NCI-H2171 (cell line): Measurements from ENCODE around the gene SC5D.

ENCODE experiments used
- DNase-seq: peaks from one replicate; lab custom pipeline; 2025; lab: John Stamatoyannopoulos, UW

SC5D gene

GRCh38 chr11:121291896-121292494, 576 bp upstream of the SC5D start:
- peak; percentile 48 for DNase-seq

DNA sequence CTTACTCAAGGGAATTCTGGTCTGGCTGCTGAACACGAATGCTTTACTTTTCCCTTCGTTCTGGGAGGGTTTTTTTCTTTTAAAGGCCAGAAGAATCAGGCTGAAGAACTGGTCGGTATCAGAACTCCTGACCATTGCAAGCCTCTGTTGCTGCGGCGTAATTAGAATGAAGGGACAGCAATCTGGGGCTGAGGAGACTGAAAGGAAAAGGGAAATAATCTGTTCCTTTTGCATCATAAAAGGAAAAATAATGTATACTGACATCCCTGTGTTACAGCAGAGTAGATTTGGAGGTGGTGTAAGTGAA, 670 bp downstream of the SC5D start:
- no peak for DNase-seq

DNA sequence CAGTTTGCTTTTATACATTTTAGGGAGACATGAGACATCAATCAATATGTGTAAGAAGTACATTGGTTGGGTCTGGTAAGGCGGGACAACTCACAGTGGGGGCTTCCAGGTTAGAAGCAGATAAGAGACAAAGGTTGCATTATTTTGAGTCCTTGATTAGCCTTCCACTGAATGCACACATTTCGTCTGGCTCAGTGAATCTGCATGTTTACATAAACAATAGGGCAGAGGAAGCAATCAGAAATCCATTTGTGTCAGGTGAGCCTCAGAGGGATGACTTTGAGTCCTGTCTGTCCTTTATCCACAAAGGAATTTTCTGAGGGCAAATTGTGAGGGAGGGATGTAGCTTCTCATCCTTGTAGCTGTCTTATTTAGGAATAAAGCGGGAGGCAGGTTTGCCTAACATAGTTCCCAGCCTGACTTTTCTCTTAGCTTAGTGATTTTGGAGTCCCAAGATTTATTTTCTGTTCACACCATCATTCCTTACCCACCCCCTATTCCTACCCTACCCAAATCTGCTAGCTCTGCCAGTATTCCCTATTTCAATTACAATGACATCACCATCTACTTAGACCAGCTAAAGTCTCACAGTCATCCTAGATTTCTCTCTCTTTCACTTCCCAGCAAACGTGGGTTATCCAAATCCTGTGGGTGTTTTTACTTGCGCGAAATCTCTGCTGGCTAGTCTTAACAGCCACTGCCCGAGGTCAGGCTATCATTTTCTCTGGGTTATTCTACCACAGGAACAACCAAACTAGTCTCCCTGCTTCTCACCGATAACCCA, 2.9 kb downstream of the SC5D start:
- DNase-seq = no peak

GRCh38 chr11:121297872-121298271, 5.3 kb downstream of the SC5D start:
- DNase-seq = no peak

GRCh38 chr11:121298774-121299173, 6.2 kb downstream of the SC5D start:
- DNase-seq = no peak

DNA sequence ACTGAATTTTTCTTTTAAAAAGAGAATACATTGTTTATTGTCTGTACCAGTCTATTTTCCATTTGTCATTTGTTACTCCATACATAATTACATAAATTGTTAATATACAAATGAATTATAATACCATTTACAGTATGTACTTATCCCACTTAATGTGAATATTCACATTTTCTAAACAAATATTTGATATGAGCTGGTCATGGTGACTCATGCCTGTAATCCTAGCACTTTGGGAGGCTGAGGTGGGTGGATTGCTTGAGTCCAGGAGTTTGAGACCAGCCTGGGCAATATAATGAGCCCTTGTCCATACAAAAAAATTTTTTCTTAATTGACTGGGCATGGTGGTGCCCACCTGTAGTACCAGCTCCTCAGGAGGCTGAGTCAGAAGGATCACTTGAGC, 6.8 kb downstream of the SC5D start:
- DNase-seq = no peak

DNA sequence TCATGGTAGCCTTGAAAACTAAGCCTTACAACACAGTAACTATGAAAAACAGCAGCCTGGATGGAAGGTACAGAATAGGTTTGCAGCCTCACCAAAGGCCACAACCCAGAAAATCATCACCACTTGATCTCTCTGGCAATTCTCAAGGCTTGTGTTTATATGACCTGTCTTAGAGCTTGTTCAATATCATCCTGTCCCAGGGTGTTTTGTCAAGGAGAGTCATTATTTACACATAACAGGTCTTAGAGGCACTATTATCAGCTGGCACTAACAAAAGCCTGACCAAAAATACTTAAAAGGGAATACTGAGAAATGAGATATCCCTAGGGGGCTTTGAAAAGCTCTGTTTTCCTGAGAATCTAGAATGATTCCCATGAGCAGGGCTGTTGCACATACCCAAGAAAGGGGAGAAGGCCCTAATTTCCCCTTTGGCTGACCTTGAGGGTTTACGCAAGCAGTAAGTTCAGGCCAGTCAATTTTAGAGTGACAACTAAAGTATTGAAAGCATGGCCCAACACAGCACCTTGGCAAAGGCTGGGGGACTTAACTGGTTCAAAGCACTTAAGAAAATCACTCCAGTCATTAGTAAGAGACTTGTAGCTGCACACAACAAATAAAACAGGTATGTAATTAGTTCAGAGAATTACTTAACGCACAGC, 7.9 kb downstream of the SC5D start:
- DNase-seq = no peak

- DNase-seq = no peak
Observed at GRCh38 chr11:121300972-121301699, 8.6 kb downstream of the SC5D start.

DNA sequence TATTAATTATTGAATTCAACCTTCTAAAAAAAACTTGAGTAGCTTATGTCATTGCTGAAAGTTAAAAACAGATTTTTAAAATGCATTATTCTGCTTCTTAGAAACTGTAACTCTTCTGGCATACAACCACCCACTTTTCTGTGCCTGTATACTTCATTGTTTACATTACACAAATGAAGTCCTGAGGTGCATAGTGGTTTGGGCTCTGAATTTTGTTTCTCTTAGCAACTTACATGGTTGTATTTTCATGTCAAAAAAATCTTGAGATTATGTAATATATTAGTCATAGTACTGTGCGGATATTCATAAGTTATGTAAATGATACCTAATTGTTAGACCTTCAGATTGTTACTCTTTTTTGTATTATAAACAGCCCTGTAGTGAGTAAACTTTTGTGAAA, 12.2 kb downstream of the SC5D start:
- no peak for DNase-seq

- no peak for DNase-seq
Observed at GRCh38 chr11:121308816-121309215, 16.2 kb downstream of the SC5D start.

DNA sequence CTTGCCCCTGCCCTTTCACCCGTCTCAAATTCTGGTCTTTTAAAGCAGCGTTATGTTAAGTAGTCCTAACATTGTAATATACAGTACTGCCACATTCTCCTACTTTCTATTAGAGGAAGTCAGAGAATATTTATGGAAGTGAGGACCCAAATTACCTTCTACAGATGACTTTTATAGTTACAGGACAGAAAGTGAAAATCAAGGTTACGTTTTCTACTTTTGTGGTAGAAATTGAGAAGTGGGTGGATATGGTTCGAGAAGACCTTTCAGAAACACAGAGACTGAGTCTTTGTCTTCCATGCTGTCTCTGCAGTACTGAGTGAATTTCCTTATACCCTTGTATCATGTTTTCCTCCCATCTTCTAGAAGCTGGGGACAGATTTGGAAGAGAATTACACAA, 17.1 kb downstream of the SC5D start:
- DNase-seq = no peak

GRCh38 chr11:121310908-121311307, 18.3 kb downstream of the SC5D start:
- no peak for DNase-seq

GRCh38 chr11:121311373-121311772, 18.8 kb downstream of the SC5D start:
- no peak for DNase-seq

DNA sequence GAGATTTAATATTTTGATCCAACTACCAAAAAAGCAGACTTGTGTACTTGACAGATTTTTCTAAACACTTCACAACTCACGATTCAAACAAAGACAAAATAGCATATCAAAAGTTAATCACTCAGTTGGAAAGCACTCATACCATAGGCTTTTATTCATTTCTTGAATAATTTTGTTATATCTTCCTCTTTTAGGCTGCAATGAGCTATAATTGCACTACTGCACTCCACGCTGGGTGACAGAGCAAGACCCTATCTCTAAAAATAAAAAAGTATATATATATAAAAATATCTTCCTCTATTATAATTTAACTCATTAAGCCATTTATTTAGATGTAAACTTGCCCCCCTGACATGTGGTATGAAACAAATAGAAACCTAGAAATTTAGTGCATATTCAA, 19.9 kb downstream of the SC5D start:
- DNase-seq = no peak

DNA sequence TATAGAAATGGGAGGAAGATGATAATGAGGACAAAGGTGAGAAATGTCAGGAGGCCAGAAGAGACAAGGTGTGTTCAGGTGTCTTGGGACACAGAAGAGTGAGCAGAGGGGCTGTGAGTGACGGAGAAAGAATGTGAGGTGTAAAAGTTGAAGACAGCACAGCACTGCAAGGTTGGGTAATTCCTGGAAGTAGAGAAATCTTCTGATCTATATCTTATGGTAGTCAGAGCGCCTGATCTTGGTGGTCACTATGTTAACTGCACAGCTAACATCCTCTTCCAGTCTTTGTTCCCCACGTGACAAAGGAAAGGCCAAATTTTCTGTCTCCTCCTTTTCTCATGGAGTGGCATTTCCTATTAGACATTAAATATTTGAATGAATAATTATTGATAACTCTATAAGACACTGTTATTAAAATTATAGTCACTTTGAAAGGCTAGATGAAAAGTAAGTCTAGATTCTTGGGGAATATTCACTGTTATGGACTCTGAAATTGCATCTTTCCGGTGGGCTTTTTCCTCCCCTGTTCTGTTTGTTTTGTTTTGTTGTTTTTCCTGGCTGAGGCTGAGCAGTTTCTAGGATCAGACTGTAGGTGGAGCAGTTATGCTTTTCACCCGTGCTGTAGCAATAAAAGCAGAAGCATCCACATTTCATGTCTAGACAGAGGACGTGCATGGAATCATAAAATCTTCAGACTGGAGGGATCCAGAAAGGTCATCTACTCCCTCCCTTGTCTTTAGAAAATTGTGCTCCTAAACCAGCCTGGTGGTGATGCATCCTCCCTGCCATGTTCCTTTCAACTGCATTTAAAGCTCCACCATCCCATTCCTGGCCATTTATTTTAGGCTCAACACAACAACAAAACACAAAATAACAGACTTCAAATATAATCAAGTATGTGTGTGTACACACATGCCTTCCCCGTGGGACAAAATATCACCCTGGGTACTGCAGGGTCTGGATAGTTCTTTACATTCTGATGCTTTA, 26.6 kb downstream of the SC5D start:
- DNase-seq = no peak

DNA sequence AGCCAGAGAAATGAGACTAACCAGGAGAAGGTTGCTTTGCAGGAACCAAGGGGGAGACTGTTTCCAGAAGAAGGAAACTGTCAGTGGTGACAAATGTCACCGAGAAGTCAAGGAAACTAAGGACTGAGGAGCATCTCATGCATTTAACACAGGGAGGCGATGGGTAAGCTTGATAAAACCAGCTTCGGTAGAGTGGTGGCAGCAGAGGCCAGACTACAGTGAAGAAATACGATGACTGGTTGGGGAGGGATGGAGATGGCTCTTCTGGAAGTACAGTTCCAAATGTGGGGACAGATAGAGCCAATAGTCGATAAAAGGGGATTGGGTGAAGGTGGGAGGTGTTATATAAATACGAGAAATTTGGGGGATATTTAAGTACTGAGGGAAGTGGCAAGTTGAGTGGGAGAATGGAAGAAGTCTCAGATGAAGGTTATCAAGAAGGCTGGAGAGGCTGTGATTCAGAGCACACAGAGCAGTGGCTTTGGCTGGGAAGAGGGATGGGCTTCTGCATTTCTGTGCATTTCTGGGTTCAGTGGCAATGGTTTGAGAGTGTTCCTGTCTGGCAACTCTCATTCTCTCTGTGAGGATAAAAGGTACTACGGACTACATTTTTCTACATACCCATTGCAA, 29.2 kb downstream of the SC5D start:
- no peak for DNase-seq

DNA sequence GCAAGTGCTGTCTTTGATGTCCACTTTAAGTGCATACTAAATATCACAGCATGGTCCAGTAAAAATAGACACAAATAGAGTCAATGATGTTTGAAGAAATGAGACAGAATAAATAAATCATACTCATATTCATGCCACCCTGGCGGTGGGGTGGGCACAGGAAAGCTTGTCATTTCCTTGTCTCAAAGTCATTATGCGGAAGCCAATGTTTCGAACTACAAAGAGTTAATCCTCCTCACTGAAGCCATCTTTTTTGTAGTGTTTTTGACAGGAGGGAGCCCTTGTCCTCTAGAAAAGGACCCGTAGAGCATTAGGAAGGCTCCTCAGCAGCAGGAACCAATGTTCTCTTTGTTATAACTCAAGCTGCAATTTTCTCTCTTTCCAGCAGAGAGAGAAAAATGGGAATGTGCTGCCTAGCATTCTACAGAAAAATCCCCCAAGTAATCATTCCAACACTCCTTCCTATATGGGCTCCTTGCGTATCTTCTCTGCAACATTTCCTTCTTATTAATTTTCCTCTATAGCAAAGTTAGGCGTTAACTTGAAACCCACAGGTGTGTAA, 30.6 kb downstream of the SC5D start:
- no peak for DNase-seq

DNA sequence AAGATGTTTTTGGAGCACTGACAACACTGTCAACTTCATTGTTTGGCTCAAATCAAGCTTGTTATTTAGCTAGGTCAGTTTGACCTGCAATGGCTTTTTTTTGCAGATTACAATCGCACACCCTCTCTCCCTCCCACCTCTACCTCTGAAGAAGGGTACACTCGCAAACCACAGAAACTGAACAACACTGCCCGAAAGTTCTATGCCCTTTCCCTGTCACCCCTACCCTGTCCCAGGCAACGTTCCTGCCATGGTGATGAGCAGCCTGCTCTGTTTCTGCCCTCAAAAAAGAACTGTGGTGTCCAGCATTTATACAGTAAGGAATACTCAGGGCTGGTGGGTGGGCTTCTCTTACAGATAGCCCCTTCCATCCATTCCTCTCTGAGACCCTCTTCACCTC, 33.7 kb downstream of the SC5D start:
- DNase-seq = no peak

GRCh38 chr11:121327553-121327952, 35.0 kb downstream of the SC5D start:
- no peak for DNase-seq

- no peak for DNase-seq
Observed at GRCh38 chr11:121328176-121328966, 35.8 kb downstream of the SC5D start.
